Measurements from ENCODE around the gene TOP3B.
"Not testable (repeated sequence)": the region's sequence is repeated elsewhere in the genome, so short reads cannot be mapped to it uniquely, and the experiment has no call there.

Gene TOP3B

DNA sequence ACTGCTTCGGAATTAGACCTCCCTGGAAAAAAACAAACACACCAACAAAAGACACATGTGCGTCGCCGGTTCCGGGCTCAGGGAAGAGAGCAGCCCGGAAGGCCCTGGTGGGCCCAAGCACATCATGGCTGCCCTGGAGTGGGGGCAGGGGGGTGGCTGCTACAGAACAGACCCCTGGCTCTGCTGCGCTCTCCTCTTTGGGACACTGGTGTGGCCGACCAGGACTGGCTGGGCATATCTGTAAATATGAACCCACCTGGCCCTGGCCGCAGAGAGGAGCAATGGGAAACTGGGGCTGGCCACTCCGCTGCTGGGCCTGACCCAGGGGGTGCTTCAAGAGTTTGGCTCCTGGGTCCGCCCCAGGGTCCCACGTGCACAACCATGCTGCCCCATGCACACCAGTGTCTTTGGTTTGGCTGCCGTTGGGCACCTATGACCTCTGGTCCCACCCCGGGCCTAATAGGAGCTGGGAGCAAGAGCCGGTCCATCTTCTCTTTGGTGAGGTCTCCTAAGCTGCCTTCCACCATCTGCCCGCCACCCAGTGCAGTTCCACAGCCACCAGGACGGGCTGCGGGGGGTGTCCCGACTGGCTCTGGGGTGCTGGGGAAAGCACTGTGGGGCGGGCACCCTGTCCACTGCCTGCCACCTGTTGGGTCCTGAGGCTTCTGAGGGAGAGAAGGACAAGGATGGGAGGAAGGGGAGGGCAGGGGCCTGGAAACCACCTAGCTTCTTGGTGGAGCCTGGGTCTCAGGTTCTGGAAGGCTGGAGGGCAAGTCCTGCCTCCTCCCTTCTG, 60.0 kb downstream of the TOP3B start:
- no peak for DNase-seq

- no peak for DNase-seq
Measured at GRCh38 chr22:21921729-21922128, 60.9 kb downstream of the TOP3B start.

- DNase-seq: no peak
Measured at GRCh38 chr22:21921184-21921721, 61.3 kb downstream of the TOP3B start.

- no peak for DNase-seq
Measured at GRCh38 chr22:21920341-21921183, 62.0 kb downstream of the TOP3B start.

GRCh38 chr22:21919526-21920307, 62.9 kb downstream of the TOP3B start:
- DNase-seq: no peak

DNA sequence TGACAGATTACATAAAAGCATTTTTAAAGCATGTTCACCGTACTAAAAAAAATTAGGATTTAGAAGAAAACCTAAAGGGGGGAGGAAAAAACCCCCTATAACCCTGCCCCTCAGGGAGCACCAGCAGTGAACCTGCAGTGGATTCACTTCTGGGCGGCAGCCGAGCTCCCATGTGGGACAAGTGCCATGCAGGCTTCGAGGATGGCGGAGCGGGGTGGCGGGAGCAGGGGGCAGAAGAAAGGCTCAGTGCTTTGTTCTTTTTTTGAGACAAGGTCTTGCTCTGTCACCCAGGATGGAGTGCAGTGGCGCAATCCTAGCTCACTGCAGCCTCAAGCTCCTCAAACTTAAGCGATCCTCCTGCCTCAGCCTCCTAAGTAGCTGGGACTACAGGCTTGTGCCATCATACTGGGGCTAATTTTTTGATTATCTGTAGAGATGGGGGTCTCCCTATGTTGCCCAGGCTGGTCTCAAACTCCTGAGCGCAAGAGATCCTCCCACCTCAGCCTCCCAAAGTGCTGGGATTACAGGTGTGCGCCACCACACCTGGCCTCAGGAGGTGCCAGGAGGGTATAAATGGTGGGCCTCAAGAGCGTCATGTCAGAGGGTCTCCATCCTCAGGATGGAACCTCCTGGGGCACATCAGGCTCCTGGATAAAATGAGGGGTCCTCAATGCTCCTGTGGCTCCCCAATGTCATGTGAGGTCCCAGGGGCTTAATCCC, 64.0 kb downstream of the TOP3B start:
- no peak for DNase-seq

DNA sequence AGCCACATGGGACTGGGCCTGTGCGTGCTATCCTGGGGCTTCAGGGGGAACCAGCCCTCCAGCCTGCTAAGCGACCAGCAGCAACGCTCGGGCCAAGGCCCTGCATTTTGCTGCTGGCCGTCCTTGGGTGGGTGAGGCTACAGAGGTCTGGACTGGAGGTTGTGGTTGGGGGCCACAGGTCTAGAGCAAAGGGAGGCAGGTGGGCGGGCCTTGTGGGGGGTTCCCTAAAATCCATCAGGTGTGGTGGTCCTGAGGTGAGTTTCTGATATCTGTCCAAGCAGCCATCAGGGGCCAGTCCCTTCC, 64.7 kb downstream of the TOP3B start:
- no peak for DNase-seq

GRCh38 chr22:21917181-21917958, 65.2 kb downstream of the TOP3B start:
- no peak for DNase-seq

GRCh38 chr22:21916309-21916918, 66.2 kb downstream of the TOP3B start:
- no peak for DNase-seq

- DNase-seq: no peak
Measured at GRCh38 chr22:21915624-21916308, 66.8 kb downstream of the TOP3B start.

GRCh38 chr22:21914033-21914642, 68.4 kb downstream of the TOP3B start:
- not testable (repeated sequence) for DNase-seq

DNA sequence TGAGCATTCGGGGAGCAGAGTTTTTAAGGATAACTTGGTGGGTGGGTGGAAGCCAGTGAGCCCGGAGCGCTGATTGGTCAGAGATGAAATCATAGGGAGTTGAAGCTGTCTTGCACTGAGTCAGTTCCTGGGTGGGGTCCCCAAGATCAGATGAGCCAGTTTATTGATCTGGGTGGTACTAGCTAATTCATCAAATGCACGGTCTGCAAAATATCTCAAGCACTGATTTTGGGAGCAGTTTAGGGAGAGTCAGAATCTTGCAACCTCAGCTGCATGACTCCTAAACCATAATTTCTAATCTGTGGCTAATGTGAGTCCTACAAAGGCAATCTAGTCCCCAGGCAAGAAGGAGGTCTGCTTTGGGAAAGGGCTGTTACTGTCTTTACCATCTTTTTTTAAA, 72.2 kb downstream of the TOP3B start:
- not testable (repeated sequence) for DNase-seq

- no peak for DNase-seq
Measured at GRCh38 chr22:21909871-21910270, 72.7 kb downstream of the TOP3B start.

DNA sequence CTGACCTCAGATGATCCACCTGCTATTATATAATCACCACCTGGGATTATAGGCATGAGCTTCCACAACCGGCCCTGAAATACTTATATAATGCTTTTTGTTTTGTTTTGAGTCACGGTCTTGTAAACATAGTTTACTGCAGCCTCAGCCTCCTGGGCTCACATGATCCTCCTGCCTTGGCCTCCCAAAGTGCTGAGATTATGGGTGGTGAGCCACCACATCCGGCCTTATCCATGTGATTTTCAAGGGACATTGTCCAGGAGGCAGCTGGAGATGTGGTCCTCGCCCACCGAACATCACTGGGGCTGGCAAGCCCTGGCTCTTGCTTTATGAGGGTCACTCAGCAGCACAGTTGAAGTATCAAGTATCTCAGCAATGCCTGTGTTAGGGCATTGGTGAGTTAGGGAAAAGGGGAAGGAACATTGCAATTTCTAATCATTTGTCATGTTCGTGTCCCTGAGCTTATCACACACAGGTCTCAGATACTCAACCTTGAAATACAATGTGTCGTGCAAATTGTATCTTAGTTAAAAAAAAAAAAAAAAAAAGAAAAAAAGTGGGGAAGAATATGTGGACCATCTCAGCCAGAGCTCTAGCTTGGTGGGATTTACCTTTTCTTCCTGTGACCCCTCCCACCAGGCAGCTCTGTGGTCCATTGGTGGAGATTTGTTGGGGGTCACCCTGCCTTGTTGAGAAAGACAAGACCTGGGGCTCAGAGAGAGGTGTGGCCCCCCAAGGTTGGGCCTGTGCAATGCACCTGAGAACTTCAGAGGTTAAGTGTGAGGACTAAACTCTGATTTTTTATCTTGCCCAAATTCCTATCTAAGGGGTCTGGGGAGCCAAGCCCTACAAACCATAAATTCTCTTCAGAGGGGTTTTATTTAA, 74.7 kb downstream of the TOP3B start:
- no peak for DNase-seq
